SK-N-SH (cell line): ENCODE results near the gene PPRC1. TPM values are rescaled to one million over a fixed set of nuclear protein-coding genes. Genes with fewer than 3 reads are reported as not detected.

Experiments
- CTCF ChIA-PET: fragments of 300-600, 350-600 bp; formaldehyde crosslinking; extraction: SDS; loops from one replicate; lab custom pipeline; 2021; lab: Yijun Ruan, JAX
- POLR2A ChIA-PET: fragments of 350-600 bp; sonication (Branson Sonifier 250); formaldehyde crosslinking; extraction: SDS; loops from one replicate; lab custom pipeline; 2020; ENCODE audit warnings: antibody characterized with exemption, inconsistent platforms; lab: Yijun Ruan, JAX
- DNase-seq: peaks from one replicate; pipeline ENCODE4 v3.0.0; 2012
- H2AFZ ChIP-seq: fragments of 200-600 bp; sonication (generic); 2 replicates; pipeline ENCODE4 v1.8.1; 2016; ENCODE audit warnings: antibody characterized with exemption, mild to moderate bottlenecking, low read depth
- H3F3A ChIP-seq: fragments of 200-600 bp; sonication (generic); replicated peaks from 2 replicates; pipeline ENCODE3; 2016; ENCODE audit warnings: antibody characterized with exemption, mild to moderate bottlenecking; ENCODE audit not compliant: insufficient read depth
- H3K27ac ChIP-seq, 2 experiments: fragments of 200-500 bp in 1 of 2; fragments of 200-600 bp in 1 of 2; sonication (Bioruptor generic) in 1 of 2; sonication (generic), shearing (Covaris generic) in 1 of 2; 2 replicates each; pipeline versions ENCODE4 v1.5.1 to v1.6.1; 2014 to 2016; ENCODE audit warnings: low read depth in 2 of 2, inconsistent platforms in 1 of 2, low read length in 1 of 2, mild to moderate bottlenecking in 1 of 2, mixed read lengths in 1 of 2
- H3K27me3 ChIP-seq: fragments of 200-600 bp; sonication (generic), shearing (Covaris generic); 2 replicates; pipeline ENCODE4 v1.6.1; 2016; ENCODE audit warnings: mixed run types; ENCODE audit not compliant: insufficient read depth
- H3K36me3 ChIP-seq, 2 experiments: fragments of 200-500 bp in 1 of 2; fragments of 200-600 bp in 1 of 2; sonication (Bioruptor generic) in 1 of 2; sonication (generic) in 1 of 2; replicated peaks in 1 of 2; 2 replicates each; pipeline versions ENCODE3 to v1.5.1; 2014 to 2016; ENCODE audit warnings: low read length in 1 of 2, mild to moderate bottlenecking in 1 of 2; ENCODE audit not compliant: insufficient read depth in 2 of 2, control insufficient read depth in 1 of 2
- H3K4me1 ChIP-seq, 2 experiments: fragments of 200-500 bp in 1 of 2; fragments of 200-600 bp in 1 of 2; sonication (Bioruptor generic) in 1 of 2; sonication (generic), shearing (Covaris generic) in 1 of 2; 2 replicates each; pipeline versions ENCODE4 v1.5.1 to v1.6.1; 2014 to 2016; ENCODE audit warnings: low read depth in 1 of 2, low read length in 1 of 2, mixed run types in 1 of 2; ENCODE audit not compliant: insufficient read depth in 2 of 2, control insufficient read depth in 1 of 2
- H3K4me2 ChIP-seq: fragments of 200-600 bp; sonication (generic), shearing (Covaris generic); 2 replicates; pipeline ENCODE4 v1.6.1; 2017; ENCODE audit warnings: mixed run types
- H3K4me3 ChIP-seq, 2 experiments: fragments of 200-500 bp in 1 of 2; fragments of 200-600 bp in 1 of 2; sonication (Bioruptor generic) in 1 of 2; sonication (generic), shearing (Covaris generic) in 1 of 2; 2 replicates each; pipeline versions ENCODE4 v1.5.1 to v1.8.1; 2014 to 2016; ENCODE audit warnings: low read depth in 2 of 2, inconsistent platforms in 1 of 2, low read length in 1 of 2, mild to moderate bottlenecking in 1 of 2, mixed read lengths in 1 of 2, moderate library complexity in 1 of 2
- H3K79me2 ChIP-seq: fragments of 200-600 bp; sonication (generic); 2 replicates; pipeline ENCODE4 v1.8.1; 2017; ENCODE audit warnings: mild to moderate bottlenecking; ENCODE audit not compliant: insufficient read depth
- H3K9ac ChIP-seq: fragments of 200-600 bp; sonication (generic); 2 replicates; pipeline ENCODE4 v1.6.1; 2017; ENCODE audit warnings: mixed run types
- H3K9me2 ChIP-seq: fragments of 200-600 bp; sonication (generic); 2 replicates; pipeline ENCODE4 v1.6.1; 2017; ENCODE audit warnings: mixed run types
- H3K9me3 ChIP-seq: fragments of 200-600 bp; sonication (generic); 2 replicates; pipeline ENCODE4 v1.6.1; 2017; ENCODE audit warnings: mixed run types, mild to moderate bottlenecking, moderate library complexity
- H4K20me1 ChIP-seq: fragments of 200-600 bp; sonication (generic); 2 replicates; pipeline ENCODE4 v1.6.1; 2017; ENCODE audit warnings: mild to moderate bottlenecking, mixed run types; ENCODE audit not compliant: insufficient read depth
- CHD2 ChIP-seq: fragments of 150-350 bp; IDR thresholded peaks from 2 replicates; pipeline ENCODE4 v1.6.1; 2018; ENCODE audit warnings: low read length; ENCODE audit not compliant: partially characterized antibody
- ELF1 ChIP-seq: IDR thresholded peaks from 2 replicates; pipeline ENCODE4 v1.4.0; 2012
- EZH2phosphoT487 ChIP-seq: fragments of 200-600 bp; sonication (generic); IDR thresholded peaks from 2 replicates; pipeline ENCODE4 v1.6.1; 2017; ENCODE audit warnings: low read depth, mixed run types, mild to moderate bottlenecking, antibody characterized with exemption, moderate library complexity, borderline replicate concordance
- FOXJ3 ChIP-seq: sonication (generic); formaldehyde crosslinking; IDR thresholded peaks from 2 replicates; pipeline ENCODE4 v1.5.1; 2020; ENCODE audit warnings: mild to moderate bottlenecking, missing genetic modification reagents
- MEF2A ChIP-seq: IDR thresholded peaks from 2 replicates; pipeline ENCODE4 v1.4.0; 2012; ENCODE audit warnings: low read depth, borderline replicate concordance
- MXI1 ChIP-seq: IDR thresholded peaks from 2 replicates; pipeline ENCODE4 v1.6.1; 2012; ENCODE audit warnings: mild to moderate bottlenecking, low read depth, low read length, improper control_type of control experiment
- NFIC ChIP-seq: IDR thresholded peaks from 2 replicates; pipeline ENCODE4 v1.4.0; 2012; ENCODE audit warnings: borderline replicate concordance
- RAD21 ChIP-seq: IDR thresholded peaks from 2 replicates; pipeline ENCODE4 v1.6.1; 2012; ENCODE audit warnings: mild to moderate bottlenecking, low read length
- RFX5 ChIP-seq: IDR thresholded peaks from 2 replicates; pipeline ENCODE4 v1.6.1; 2012; ENCODE audit warnings: mild to moderate bottlenecking, improper control_type of control experiment, low read length
- RXRA ChIP-seq: IDR thresholded peaks from 2 replicates; pipeline ENCODE4 v1.4.0; 2012; ENCODE audit warnings: low read depth, mild to moderate bottlenecking, borderline replicate concordance
- SMC3 ChIP-seq: IDR thresholded peaks from 2 replicates; pipeline ENCODE4 v1.6.1; 2012; ENCODE audit warnings: low read depth, low read length, improper control_type of control experiment
- TAF1 ChIP-seq: IDR thresholded peaks from 2 replicates; pipeline ENCODE4 v1.6.1; 2012; ENCODE audit warnings: low read depth, mild to moderate bottlenecking, low read length, moderate library complexity, borderline replicate concordance
- TCF12 ChIP-seq: IDR thresholded peaks from 2 replicates; pipeline ENCODE4 v1.4.0; 2012
- TEAD4 ChIP-seq: IDR thresholded peaks from 2 replicates; pipeline ENCODE4 v1.4.0; 2012; ENCODE audit warnings: mild to moderate bottlenecking, borderline replicate concordance; ENCODE audit not compliant: insufficient read depth
- WGBS: methylation state at CpG from one replicate; pipeline ENCODE4 v1.1.6; 2017; ENCODE audit warnings: low lambda C conversion rate; 5-methylcytosine and 5-hydroxymethylcytosine counted together
- polyA plus RNA-seq, 3 experiments: library from polyadenylated mRNA; depleted of rRNA; stranded (reverse); fragments of >200 nt; gene quantifications; 2 replicates each; pipeline ENCODE4 v1.2.3, GENCODE V29; 2012
- TF ChIP-seq, protein P1 (sequence below): IDR thresholded peaks from 2 replicates; pipeline ENCODE4 v1.4.0; 2012; ENCODE audit warnings: low read depth, borderline replicate concordance
- TF ChIP-seq, protein P2 (sequence below): IDR thresholded peaks from 2 replicates; pipeline ENCODE4 v1.4.0; 2012; ENCODE audit warnings: low read depth, borderline replicate concordance
- TF ChIP-seq, protein P3 (sequence below): IDR thresholded peaks from 2 replicates; pipeline ENCODE4; 2012
- TF ChIP-seq, protein P4 (sequence below): fragments of 200-600 bp; sonication (generic); IDR thresholded peaks from 2 replicates; pipeline ENCODE4 v1.6.1; 2017; ENCODE audit warnings: antibody characterized with exemption, mild to moderate bottlenecking, moderate library complexity
- TF ChIP-seq, protein P5 (sequence below): IDR thresholded peaks from 2 replicates; pipeline ENCODE4 v1.6.1; 2012; ENCODE audit warnings: mild to moderate bottlenecking, low read depth, low read length, moderate library complexity

Gene PPRC1
- polyA plus RNA-seq, 1 of the 3 experiments (the other 2 are of a cell fraction), result 23.1 TPM

DNA sequence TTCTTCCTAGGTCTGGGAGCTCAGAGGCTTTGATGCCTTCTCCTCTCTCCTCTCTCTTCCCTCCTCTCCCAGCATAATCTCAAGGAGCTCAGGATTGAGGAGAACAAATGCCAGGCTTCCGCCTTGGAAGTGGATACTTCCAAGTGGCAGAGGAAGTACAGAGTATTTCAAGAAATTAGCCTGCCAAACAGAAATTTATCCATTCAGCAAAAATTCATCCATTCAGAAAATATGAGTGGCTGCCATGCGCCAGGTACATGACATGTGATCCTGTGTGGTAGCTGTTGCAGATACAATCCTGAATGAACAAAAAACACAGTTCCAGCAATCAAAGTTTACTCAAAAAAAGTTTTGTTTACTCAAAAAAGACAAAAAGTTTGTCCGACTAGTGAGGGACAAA, 37.8 kb downstream of the PPRC1 start:
- no peak for DNase-seq
- H3K27ac ChIP-seq, result no peak overlapping the region
- 79% methylated on average over 3 of the region's 3 CpGs for WGBS
- no peaks in the 10 kb centered on the region for H3K79me2 ChIP-seq
- H4K20me1 ChIP-seq, result no peaks in the 10 kb centered on the region
- H3K36me3 ChIP-seq, result no peaks in the 10 kb centered on the region
- CTCF ChIA-PET, result interaction anchor here (0.7 to 11.6 kb wide), 12 partner anchors 9 to 1635 kb away, joined by 3 to 205 read pairs (median 8); partner anchors contain the start of genes ELOVL3, HIF1AN and NOLC1
- no peaks in the 10 kb centered on the region for H3K9me3 ChIP-seq
- peaks cover 4% of the 10 kb centered on the region for H3F3A ChIP-seq
- H3K9ac ChIP-seq, result no peak overlapping the region
- no peak overlapping the region for H3K4me2 ChIP-seq
- TF ChIP-seq MEF2A (no peak), RXRA (no peak), ELF1 (no peak), CHD2 (no peak), TEAD4 (no peak), SMC3 (no peak), RAD21 (no peak), TCF12 (no peak), FOXJ3 (no peak), NFIC (no peak), RFX5 (no peak), TAF1 (no peak), MXI1 (no peak), EZH2phosphoT487 (no peak)
- TF ChIP-seq, protein P1, sequence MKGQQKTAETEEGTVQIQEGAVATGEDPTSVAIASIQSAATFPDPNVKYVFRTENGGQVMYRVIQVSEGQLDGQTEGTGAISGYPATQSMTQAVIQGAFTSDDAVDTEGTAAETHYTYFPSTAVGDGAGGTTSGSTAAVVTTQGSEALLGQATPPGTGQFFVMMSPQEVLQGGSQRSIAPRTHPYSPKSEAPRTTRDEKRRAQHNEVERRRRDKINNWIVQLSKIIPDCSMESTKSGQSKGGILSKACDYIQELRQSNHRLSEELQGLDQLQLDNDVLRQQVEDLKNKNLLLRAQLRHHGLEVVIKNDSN, result no peak
- TF ChIP-seq, protein P2, sequence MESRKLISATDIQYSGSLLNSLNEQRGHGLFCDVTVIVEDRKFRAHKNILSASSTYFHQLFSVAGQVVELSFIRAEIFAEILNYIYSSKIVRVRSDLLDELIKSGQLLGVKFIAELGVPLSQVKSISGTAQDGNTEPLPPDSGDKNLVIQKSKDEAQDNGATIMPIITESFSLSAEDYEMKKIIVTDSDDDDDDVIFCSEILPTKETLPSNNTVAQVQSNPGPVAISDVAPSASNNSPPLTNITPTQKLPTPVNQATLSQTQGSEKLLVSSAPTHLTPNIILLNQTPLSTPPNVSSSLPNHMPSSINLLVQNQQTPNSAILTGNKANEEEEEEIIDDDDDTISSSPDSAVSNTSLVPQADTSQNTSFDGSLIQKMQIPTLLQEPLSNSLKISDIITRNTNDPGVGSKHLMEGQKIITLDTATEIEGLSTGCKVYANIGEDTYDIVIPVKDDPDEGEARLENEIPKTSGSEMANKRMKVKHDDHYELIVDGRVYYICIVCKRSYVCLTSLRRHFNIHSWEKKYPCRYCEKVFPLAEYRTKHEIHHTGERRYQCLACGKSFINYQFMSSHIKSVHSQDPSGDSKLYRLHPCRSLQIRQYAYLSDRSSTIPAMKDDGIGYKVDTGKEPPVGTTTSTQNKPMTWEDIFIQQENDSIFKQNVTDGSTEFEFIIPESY, result no peak
- TF ChIP-seq, protein P3, sequence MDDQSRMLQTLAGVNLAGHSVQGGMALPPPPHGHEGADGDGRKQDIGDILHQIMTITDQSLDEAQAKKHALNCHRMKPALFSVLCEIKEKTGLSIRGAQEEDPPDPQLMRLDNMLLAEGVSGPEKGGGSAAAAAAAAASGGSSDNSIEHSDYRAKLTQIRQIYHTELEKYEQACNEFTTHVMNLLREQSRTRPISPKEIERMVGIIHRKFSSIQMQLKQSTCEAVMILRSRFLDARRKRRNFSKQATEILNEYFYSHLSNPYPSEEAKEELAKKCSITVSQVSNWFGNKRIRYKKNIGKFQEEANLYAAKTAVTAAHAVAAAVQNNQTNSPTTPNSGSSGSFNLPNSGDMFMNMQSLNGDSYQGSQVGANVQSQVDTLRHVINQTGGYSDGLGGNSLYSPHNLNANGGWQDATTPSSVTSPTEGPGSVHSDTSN, result no peak
- TF ChIP-seq, protein P4, sequence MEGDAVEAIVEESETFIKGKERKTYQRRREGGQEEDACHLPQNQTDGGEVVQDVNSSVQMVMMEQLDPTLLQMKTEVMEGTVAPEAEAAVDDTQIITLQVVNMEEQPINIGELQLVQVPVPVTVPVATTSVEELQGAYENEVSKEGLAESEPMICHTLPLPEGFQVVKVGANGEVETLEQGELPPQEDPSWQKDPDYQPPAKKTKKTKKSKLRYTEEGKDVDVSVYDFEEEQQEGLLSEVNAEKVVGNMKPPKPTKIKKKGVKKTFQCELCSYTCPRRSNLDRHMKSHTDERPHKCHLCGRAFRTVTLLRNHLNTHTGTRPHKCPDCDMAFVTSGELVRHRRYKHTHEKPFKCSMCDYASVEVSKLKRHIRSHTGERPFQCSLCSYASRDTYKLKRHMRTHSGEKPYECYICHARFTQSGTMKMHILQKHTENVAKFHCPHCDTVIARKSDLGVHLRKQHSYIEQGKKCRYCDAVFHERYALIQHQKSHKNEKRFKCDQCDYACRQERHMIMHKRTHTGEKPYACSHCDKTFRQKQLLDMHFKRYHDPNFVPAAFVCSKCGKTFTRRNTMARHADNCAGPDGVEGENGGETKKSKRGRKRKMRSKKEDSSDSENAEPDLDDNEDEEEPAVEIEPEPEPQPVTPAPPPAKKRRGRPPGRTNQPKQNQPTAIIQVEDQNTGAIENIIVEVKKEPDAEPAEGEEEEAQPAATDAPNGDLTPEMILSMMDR, result no peak
- TF ChIP-seq, protein P5, sequence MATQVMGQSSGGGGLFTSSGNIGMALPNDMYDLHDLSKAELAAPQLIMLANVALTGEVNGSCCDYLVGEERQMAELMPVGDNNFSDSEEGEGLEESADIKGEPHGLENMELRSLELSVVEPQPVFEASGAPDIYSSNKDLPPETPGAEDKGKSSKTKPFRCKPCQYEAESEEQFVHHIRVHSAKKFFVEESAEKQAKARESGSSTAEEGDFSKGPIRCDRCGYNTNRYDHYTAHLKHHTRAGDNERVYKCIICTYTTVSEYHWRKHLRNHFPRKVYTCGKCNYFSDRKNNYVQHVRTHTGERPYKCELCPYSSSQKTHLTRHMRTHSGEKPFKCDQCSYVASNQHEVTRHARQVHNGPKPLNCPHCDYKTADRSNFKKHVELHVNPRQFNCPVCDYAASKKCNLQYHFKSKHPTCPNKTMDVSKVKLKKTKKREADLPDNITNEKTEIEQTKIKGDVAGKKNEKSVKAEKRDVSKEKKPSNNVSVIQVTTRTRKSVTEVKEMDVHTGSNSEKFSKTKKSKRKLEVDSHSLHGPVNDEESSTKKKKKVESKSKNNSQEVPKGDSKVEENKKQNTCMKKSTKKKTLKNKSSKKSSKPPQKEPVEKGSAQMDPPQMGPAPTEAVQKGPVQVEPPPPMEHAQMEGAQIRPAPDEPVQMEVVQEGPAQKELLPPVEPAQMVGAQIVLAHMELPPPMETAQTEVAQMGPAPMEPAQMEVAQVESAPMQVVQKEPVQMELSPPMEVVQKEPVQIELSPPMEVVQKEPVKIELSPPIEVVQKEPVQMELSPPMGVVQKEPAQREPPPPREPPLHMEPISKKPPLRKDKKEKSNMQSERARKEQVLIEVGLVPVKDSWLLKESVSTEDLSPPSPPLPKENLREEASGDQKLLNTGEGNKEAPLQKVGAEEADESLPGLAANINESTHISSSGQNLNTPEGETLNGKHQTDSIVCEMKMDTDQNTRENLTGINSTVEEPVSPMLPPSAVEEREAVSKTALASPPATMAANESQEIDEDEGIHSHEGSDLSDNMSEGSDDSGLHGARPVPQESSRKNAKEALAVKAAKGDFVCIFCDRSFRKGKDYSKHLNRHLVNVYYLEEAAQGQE, result no peak
- no peak overlapping the region for H2AFZ ChIP-seq
- no peaks in the 10 kb centered on the region for H3K27me3 ChIP-seq
- H3K4me3 ChIP-seq, result no peak overlapping the region
- POLR2A ChIA-PET, result no interaction called here
- no peaks in the 10 kb centered on the region for H3K9me2 ChIP-seq
- no peaks in the 10 kb centered on the region for H3K4me1 ChIP-seq
